NCI-H2227 (cell line): ENCODE results near the gene C1QB.

Experiments
- DNase-seq: peaks from one replicate; lab custom pipeline; 2025; ENCODE audit not compliant: unreplicated experiment; lab: John Stamatoyannopoulos, UW

C1QB gene

GRCh38 chr1:22633697-22634463 is 19.2 kb upstream of the C1QB start:
- no peak for DNase-seq

GRCh38 chr1:22635436-22635835 is 17.6 kb upstream of the C1QB start:
- no peak for DNase-seq

- DNase-seq, result no peak
Observed at GRCh38 chr1:22636353-22636752, 16.7 kb upstream of the C1QB start, which contains the start of gene C1QA. Gene C1QA (plus strand): TSS chr1:22636628. CDS start chr1:22637617, 989 bp downstream.

GRCh38 chr1:22636927-22637326 is 16.1 kb upstream of the C1QB start:
- no peak for DNase-seq

- DNase-seq, result no peak
Observed at GRCh38 chr1:22637907-22638445, 15.1 kb upstream of the C1QB start.

GRCh38 chr1:22638476-22639234 is 14.4 kb upstream of the C1QB start:
- no peak for DNase-seq

GRCh38 chr1:22639286-22639685 is 13.8 kb upstream of the C1QB start:
- peak; percentile 35 for DNase-seq

- no peak for DNase-seq
Observed at GRCh38 chr1:22641247-22641646, 11.8 kb upstream of the C1QB start.

GRCh38 chr1:22641906-22642636 is 11.0 kb upstream of the C1QB start:
- DNase-seq, result peak; percentile 83

- no peak for DNase-seq
Observed at GRCh38 chr1:22643381-22643780, 9.7 kb upstream of the C1QB start, which contains the start of gene C1QC. Gene C1QC (plus strand): TSS chr1:22643633. CDS start chr1:22644024, 391 bp downstream.

GRCh38 chr1:22643928-22644327 is 9.1 kb upstream of the C1QB start:
- DNase-seq, result no peak

- no peak for DNase-seq
Observed at GRCh38 chr1:22645931-22646330, 7.1 kb upstream of the C1QB start.

- no peak for DNase-seq
Observed at GRCh38 chr1:22646384-22646783, 6.7 kb upstream of the C1QB start.

- peak; percentile 74 for DNase-seq
Observed at GRCh38 chr1:22650089-22650693, 2.8 kb upstream of the C1QB start.

GRCh38 chr1:22651941-22652856 is 837 bp upstream of the C1QB start:
- DNase-seq, result peak; percentile 53

GRCh38 chr1:22654692-22655091 is 1.7 kb downstream of the C1QB start:
- DNase-seq, result peak; percentile 28

GRCh38 chr1:22658385-22659163 is 5.5 kb downstream of the C1QB start:
- no peak for DNase-seq

- DNase-seq, result no peak
Observed at GRCh38 chr1:22660716-22661241, 7.7 kb downstream of the C1QB start.

- no peak for DNase-seq
Observed at GRCh38 chr1:22661880-22662279, 8.8 kb downstream of the C1QB start.
